ENCODE results near the gene NCK2.

DNA sequence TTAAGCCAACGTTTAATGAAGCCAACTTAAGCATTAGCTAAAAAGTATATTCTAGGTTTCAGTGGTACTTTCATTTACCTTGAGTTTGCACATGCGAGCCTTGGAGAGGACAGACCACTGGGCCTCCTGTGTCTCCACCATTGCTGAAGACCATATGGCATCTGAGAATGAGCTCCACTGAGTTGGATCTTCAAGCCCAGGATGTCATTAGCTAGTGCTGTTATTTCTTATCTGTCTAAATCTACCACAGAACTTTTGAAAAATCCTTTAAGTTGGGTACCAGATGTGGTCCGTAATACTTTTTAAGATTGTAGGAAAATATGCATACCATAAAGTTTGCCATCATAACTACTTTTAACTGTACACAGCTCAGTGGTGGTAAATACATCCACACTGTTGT lies 161.8 kb downstream of the NCK2 start:
- TF ChIP-seq, protein P1, sequence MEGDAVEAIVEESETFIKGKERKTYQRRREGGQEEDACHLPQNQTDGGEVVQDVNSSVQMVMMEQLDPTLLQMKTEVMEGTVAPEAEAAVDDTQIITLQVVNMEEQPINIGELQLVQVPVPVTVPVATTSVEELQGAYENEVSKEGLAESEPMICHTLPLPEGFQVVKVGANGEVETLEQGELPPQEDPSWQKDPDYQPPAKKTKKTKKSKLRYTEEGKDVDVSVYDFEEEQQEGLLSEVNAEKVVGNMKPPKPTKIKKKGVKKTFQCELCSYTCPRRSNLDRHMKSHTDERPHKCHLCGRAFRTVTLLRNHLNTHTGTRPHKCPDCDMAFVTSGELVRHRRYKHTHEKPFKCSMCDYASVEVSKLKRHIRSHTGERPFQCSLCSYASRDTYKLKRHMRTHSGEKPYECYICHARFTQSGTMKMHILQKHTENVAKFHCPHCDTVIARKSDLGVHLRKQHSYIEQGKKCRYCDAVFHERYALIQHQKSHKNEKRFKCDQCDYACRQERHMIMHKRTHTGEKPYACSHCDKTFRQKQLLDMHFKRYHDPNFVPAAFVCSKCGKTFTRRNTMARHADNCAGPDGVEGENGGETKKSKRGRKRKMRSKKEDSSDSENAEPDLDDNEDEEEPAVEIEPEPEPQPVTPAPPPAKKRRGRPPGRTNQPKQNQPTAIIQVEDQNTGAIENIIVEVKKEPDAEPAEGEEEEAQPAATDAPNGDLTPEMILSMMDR (IDR thresholded peaks at IDR 0.05; ENCODE audit: low read length), result no peak
- TF ChIP-seq EZH2 (optimal IDR thresholded peaks at IDR 0.05; ENCODE audit: low read depth, low read length) (no peak), EZH2phosphoT487 (IDR thresholded peaks at IDR 0.05; ENCODE audit: low read length) (no peak)

Data from MM.1S (cell line).